H9 (cell line): ENCODE measurements around the gene SPCS1. TPM values are rescaled to one million over a fixed set of nuclear protein-coding genes. Genes with fewer than 3 reads are reported as not detected.

Experiments used
- DNase-seq: peaks from one replicate; pipeline ENCODE4 v3.0.0-alpha.2; 2017
- H2AFZ ChIP-seq: one replicate; pipeline ENCODE4 v1.6.1; 2013; ENCODE audit warnings: mild to moderate bottlenecking, low read length, control low read depth, moderate library complexity
- H2AK5ac ChIP-seq: 2 replicates; pipeline ENCODE4 v1.6.1; 2013; ENCODE audit warnings: low read length, control low read depth, mixed read lengths; ENCODE audit not compliant: insufficient read length
- H2BK120ac ChIP-seq: one replicate; pipeline ENCODE4 v1.6.1; 2013; ENCODE audit warnings: low read depth, mild to moderate bottlenecking, low read length, control low read depth, inconsistent platforms; ENCODE audit not compliant: poor library complexity, severe bottlenecking
- H2BK12ac ChIP-seq: 2 replicates; pipeline ENCODE4 v1.6.1; 2013; ENCODE audit warnings: low read length, control low read depth, mixed read lengths, low read depth; ENCODE audit not compliant: insufficient read length
- H2BK15ac ChIP-seq: 2 replicates; pipeline ENCODE4 v1.6.1; 2013; ENCODE audit warnings: low read depth, low read length, control low read depth
- H2BK20ac ChIP-seq: one replicate; pipeline ENCODE4 v1.6.1; 2013; ENCODE audit warnings: low read depth, mild to moderate bottlenecking, low read length, control low read depth, inconsistent platforms; ENCODE audit not compliant: poor library complexity, severe bottlenecking
- H2BK5ac ChIP-seq: 2 replicates; pipeline ENCODE4 v1.6.1; 2013; ENCODE audit warnings: low read length, control low read depth, mixed read lengths; ENCODE audit not compliant: insufficient read length
- H3K14ac ChIP-seq: 2 replicates; pipeline ENCODE4 v1.6.1; 2013; ENCODE audit warnings: low read length, control low read depth; ENCODE audit not compliant: insufficient read depth
- H3K18ac ChIP-seq: 2 replicates; pipeline ENCODE4 v1.6.1; 2013; ENCODE audit warnings: low read depth, mild to moderate bottlenecking, mixed read lengths, low read length, control low read depth; ENCODE audit not compliant: insufficient read length
- H3K23ac ChIP-seq: 2 replicates; pipeline ENCODE4 v1.6.1; 2013; ENCODE audit warnings: low read length, control low read depth, mixed read lengths, low read depth; ENCODE audit not compliant: insufficient read length
- H3K23me2 ChIP-seq: 2 replicates; pipeline ENCODE4 v1.6.1; 2013; ENCODE audit warnings: low read depth, mild to moderate bottlenecking, mixed read lengths, low read length, control low read depth; ENCODE audit not compliant: insufficient read length, poor library complexity, severe bottlenecking
- H3K27ac ChIP-seq: 2 replicates; pipeline ENCODE4 v1.5.1; 2013; ENCODE audit warnings: low read length, control low read depth, mixed read lengths, low read depth; ENCODE audit not compliant: insufficient read length
- H3K27me3 ChIP-seq: 2 replicates; pipeline ENCODE4 v1.6.1; 2013; ENCODE audit warnings: low read length, control low read depth, inconsistent platforms; ENCODE audit not compliant: insufficient read depth
- H3K4ac ChIP-seq: 2 replicates; pipeline ENCODE4 v1.6.1; 2013; ENCODE audit warnings: low read depth, mild to moderate bottlenecking, control low read depth, inconsistent platforms, low read length, moderate library complexity
- H3K4me1 ChIP-seq: 2 replicates; pipeline ENCODE4 v1.6.1; 2013; ENCODE audit warnings: low read length, control low read depth, inconsistent platforms; ENCODE audit not compliant: insufficient read depth
- H3K4me2 ChIP-seq: 2 replicates; pipeline ENCODE4 v1.6.1; 2013; ENCODE audit warnings: low read length, control low read depth, mixed read lengths; ENCODE audit not compliant: insufficient read length, insufficient read depth
- H3K56ac ChIP-seq: 2 replicates; pipeline ENCODE4 v1.6.1; 2013; ENCODE audit warnings: low read depth, mild to moderate bottlenecking, mixed read lengths, low read length, control low read depth; ENCODE audit not compliant: insufficient read length
- H3K79me1 ChIP-seq: 2 replicates; pipeline ENCODE4 v1.6.1; 2013; ENCODE audit warnings: low read depth, mild to moderate bottlenecking, moderate library complexity, low read length, control low read depth, inconsistent platforms; ENCODE audit not compliant: insufficient read depth, poor library complexity, severe bottlenecking
- H3K79me2 ChIP-seq: 2 replicates; pipeline ENCODE4 v1.6.1; 2013; ENCODE audit warnings: low read length, control low read depth, inconsistent platforms; ENCODE audit not compliant: insufficient read depth
- H3K9ac ChIP-seq: 2 replicates; pipeline ENCODE4 v1.6.1; 2013; ENCODE audit warnings: low read length, control low read depth, mixed read lengths; ENCODE audit not compliant: insufficient read length; ENCODE audit errors: extremely low read depth
- H3K9me3 ChIP-seq: one replicate; pipeline ENCODE4 v1.6.1; 2013; ENCODE audit warnings: low read depth, low read length, inconsistent platforms; ENCODE audit not compliant: control insufficient read depth
- H3T11ph ChIP-seq: one replicate; pipeline ENCODE4 v1.6.1; 2013; ENCODE audit warnings: mild to moderate bottlenecking, low read length, control low read depth, inconsistent platforms
- H4K20me1 ChIP-seq: one replicate; pipeline ENCODE4 v1.6.1; 2013; ENCODE audit not compliant: control insufficient read depth, insufficient read length, insufficient read depth
- H4K5ac ChIP-seq: 2 replicates; pipeline ENCODE4 v1.6.1; 2013; ENCODE audit warnings: low read depth, mild to moderate bottlenecking, mixed read lengths, low read length, control low read depth; ENCODE audit not compliant: insufficient read length
- H4K8ac ChIP-seq: replicated peaks from 2 replicates; pipeline ENCODE4 v1.6.1; 2013; ENCODE audit warnings: low read length, control low read depth, mixed read lengths, low read depth; ENCODE audit not compliant: insufficient read length
- H4K91ac ChIP-seq: 2 replicates; pipeline ENCODE4 v1.6.1; 2013; ENCODE audit warnings: low read depth, mild to moderate bottlenecking, moderate library complexity, mixed read lengths, low read length, control low read depth; ENCODE audit not compliant: insufficient read length
- H3K27ac Mint-ChIP-seq, 3 experiments: 2 replicates in 2 of 3; 3 replicates in 1 of 3; pipeline ENCODE4 v1.8.0; 2020 to 2021; ENCODE audit warnings: mixed read lengths in 3 of 3, mild to moderate bottlenecking in 1 of 3, moderate library complexity in 1 of 3
- H3K27me3 Mint-ChIP-seq: 2 replicates; pipeline ENCODE4 v1.8.0; 2021; ENCODE audit warnings: low read depth, mild to moderate bottlenecking, moderate library complexity, mixed read lengths
- H3K36me3 Mint-ChIP-seq, 3 experiments: 2 replicates in 2 of 3; 3 replicates in 1 of 3; pipeline ENCODE4 v1.8.0; 2020 to 2021; ENCODE audit warnings: low read depth in 3 of 3, mixed read lengths in 3 of 3; ENCODE audit not compliant: insufficient read depth in 1 of 3
- H3K4me1 Mint-ChIP-seq, 2 experiments: 2 replicates each; pipeline ENCODE4 v1.8.0; 2020; ENCODE audit warnings: mixed read lengths in 2 of 2
- H3K4me3 Mint-ChIP-seq, 2 experiments: 2 replicates in 1 of 2; 3 replicates in 1 of 2; pipeline ENCODE4 v1.8.0; 2020 to 2021; ENCODE audit warnings: mild to moderate bottlenecking in 2 of 2, mixed read lengths in 2 of 2, moderate library complexity in 1 of 2
- H3K9me3 Mint-ChIP-seq, 2 experiments: 2 replicates in 1 of 2; 3 replicates in 1 of 2; pipeline ENCODE4 v1.8.0; 2020; ENCODE audit warnings: mild to moderate bottlenecking in 2 of 2, mixed read lengths in 2 of 2, moderate library complexity in 1 of 2
- CTCF ChIP-seq: fragments of 200-600 bp; sonication (generic); conservative IDR thresholded peaks from 3 replicates; pipeline ENCODE4 v1.8.0; 2021; ENCODE audit warnings: antibody characterized with exemption, mild to moderate bottlenecking
- total RNA-seq: library from RNA; stranded (reverse); gene quantifications from 2 replicates; pipeline ENCODE4 v1.2.1, GENCODE V29; 2021

The SPCS1 gene
- total RNA-seq, 1 experiment from 2014 or later: 106 TPM

DNA sequence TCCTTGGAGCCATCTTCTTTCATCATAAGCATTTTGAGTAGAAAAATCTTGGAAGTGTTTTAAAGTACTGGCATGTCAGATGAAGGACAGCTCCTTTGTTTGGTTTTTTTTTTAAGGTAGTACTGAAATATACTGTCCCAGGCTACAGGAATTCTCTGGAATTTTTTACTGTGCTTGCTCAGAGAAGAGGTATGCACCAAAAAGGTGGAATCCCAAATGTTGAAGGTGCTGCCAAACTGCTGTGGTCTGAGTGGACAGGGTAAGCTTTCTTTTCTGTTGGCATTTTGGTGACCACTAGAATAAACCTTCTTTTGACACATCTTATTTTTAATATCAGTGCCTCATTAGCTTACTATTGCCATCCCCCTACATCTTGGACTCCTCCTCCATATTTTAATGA lies 12.8 kb upstream of the SPCS1 start:
- H3K9me3 ChIP-seq: no peaks in the 10 kb centered on the region
- peaks cover 7% of the 10 kb centered on the region for H3K79me1 ChIP-seq
- Mint-ChIP-seq H3K4me3 (no peak overlapping the region), H3K4me1 (0 out of 4 replicates have a peak, but pooled peaks cover 0 to 5% of the 10 kb centered on the region in 2 experiments), H3K36me3 (peaks cover 61 to 96% (median 90%) of the 10 kb centered on the region in 3 experiments), H3K27ac (peak overlapping the region in 1 of 3 experiments; percentile 81; a peak in 2 of 7 replicates), H3K27me3 (no peaks in the 10 kb centered on the region), H3K9me3 (no peaks in the 10 kb centered on the region)
- no peak overlapping the region for H3K18ac ChIP-seq
- no peaks in the 10 kb centered on the region for H3K4me1 ChIP-seq
- no peak overlapping the region for H3K4ac ChIP-seq
- H4K20me1 ChIP-seq: no peaks in the 10 kb centered on the region
- H3T11ph ChIP-seq: no peak overlapping the region
- H3K79me2 ChIP-seq: no peaks in the 10 kb centered on the region
- H3K14ac ChIP-seq: no peak overlapping the region
- no peak overlapping the region for H3K56ac ChIP-seq
- H2BK15ac ChIP-seq: no peak overlapping the region
- no peak overlapping the region for H3K27ac ChIP-seq
- no peak overlapping the region for H2AFZ ChIP-seq
- no peak for TF ChIP-seq CTCF
- no peaks in the 10 kb centered on the region for H3K23me2 ChIP-seq
- H2BK12ac ChIP-seq: no peak overlapping the region
- no peak overlapping the region for H2AK5ac ChIP-seq
- H3K23ac ChIP-seq: no peak overlapping the region
- H3K4me2 ChIP-seq: no peak overlapping the region
- H3K9ac ChIP-seq: no peak overlapping the region
- no peaks in the 10 kb centered on the region for H3K27me3 ChIP-seq
- H2BK5ac ChIP-seq: no peak overlapping the region
- no peak overlapping the region for H4K8ac ChIP-seq
- no peak overlapping the region for H2BK120ac ChIP-seq
- H4K5ac ChIP-seq: no peak overlapping the region
- no peak overlapping the region for H4K91ac ChIP-seq
- no peak overlapping the region for H2BK20ac ChIP-seq
- DNase-seq: no peak
